ENCODE measurements around the gene CSKMT. TPM values are rescaled to one million over a fixed set of nuclear protein-coding genes. Genes with fewer than 3 reads are reported as not detected.
A peak's percentile ranks its signal among the peaks of the same experiment; 100 is the strongest.

The CSKMT gene
- polyA plus RNA-seq, 1 donor (not counting 4 experiments of a cell fraction or from before 2014, with no cell fraction given), result 4.5 TPM

DNA sequence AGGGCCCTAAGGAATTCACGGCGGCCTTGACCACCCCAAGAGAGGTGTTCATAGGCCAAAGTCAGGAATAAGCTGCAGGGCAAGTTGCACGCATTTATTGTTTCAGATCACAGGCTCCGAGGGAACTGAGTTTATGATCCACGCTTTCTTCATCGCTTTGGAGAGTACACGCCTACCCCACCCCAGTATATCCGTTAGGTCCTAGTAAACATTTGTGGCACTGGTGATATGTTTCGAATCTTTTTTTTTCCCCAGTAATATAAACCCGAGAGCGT is 19.5 kb upstream of the CSKMT start:
- TF ChIP-seq, protein P1, sequence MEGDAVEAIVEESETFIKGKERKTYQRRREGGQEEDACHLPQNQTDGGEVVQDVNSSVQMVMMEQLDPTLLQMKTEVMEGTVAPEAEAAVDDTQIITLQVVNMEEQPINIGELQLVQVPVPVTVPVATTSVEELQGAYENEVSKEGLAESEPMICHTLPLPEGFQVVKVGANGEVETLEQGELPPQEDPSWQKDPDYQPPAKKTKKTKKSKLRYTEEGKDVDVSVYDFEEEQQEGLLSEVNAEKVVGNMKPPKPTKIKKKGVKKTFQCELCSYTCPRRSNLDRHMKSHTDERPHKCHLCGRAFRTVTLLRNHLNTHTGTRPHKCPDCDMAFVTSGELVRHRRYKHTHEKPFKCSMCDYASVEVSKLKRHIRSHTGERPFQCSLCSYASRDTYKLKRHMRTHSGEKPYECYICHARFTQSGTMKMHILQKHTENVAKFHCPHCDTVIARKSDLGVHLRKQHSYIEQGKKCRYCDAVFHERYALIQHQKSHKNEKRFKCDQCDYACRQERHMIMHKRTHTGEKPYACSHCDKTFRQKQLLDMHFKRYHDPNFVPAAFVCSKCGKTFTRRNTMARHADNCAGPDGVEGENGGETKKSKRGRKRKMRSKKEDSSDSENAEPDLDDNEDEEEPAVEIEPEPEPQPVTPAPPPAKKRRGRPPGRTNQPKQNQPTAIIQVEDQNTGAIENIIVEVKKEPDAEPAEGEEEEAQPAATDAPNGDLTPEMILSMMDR (optimal IDR thresholded peaks at IDR 0.05 in 1 of 3, IDR thresholded peaks at IDR 0.05 in 1 of 3, conservative IDR thresholded peaks at IDR 0.05 in 1 of 3; ENCODE audit: extremely low read depth in 1 of 3, insufficient read depth in 2 of 3, low read length in 3 of 3), result no peak
- no peak for TF ChIP-seq EZH2 (IDR thresholded peaks at IDR 0.05; ENCODE audit: low read length)
- no peak for FAIRE-seq

GRCh38 chr11:62645946-62646824 is 18.9 kb upstream of the CSKMT start, which contains the start of gene GANAB:
TSS of gene GANAB (minus strand) at chr11:62646613. CDS start at chr11:62646599, 14 bp downstream.
- H3K4me2 ChIP-seq (ENCODE audit: control insufficient read depth, extremely low read depth, insufficient read depth, low read depth, low read length), result peak within 1 kb of the TSS; percentile 93
- FAIRE-seq (no peak), DNase-seq (ENCODE audit: low read depth, low spot score) (peak; percentile 77)
- H3K9ac ChIP-seq (ENCODE audit: control insufficient read depth, extremely low read depth, insufficient read depth, low read length), result peak within 1 kb of the TSS; percentile 89
- dilution Hi-C loops (cut with MboI; ENCODE audit: extremely low pct_ligation_motif_present, low sequenced_read_pairs), result no loop called here
- no peaks in the 10 kb centered on the region for H3K9me1 ChIP-seq (ENCODE audit: control insufficient read depth, extremely low read depth, insufficient read depth, low read length)
- no peaks in the 10 kb centered on the region for H4K20me1 ChIP-seq (ENCODE audit: control insufficient read depth, extremely low read depth, insufficient read depth, low read length)
- H2AFZ ChIP-seq (ENCODE audit: control insufficient read depth, low read length), result peak within 1 kb of the TSS; percentile 69
- H3K4me1 ChIP-seq (ENCODE audit: control insufficient read depth, extremely low read depth, insufficient read depth, low read length), result peaks cover 15% of the 10 kb centered on the region
- TF ChIP-seq, protein P1 (optimal IDR thresholded peaks at IDR 0.05 in 1 of 3, IDR thresholded peaks at IDR 0.05 in 1 of 3, conservative IDR thresholded peaks at IDR 0.05 in 1 of 3; ENCODE audit: extremely low read depth in 1 of 3, insufficient read depth in 2 of 3, low read length in 3 of 3), result no peak
- TF ChIP-seq EZH2 (IDR thresholded peaks at IDR 0.05; ENCODE audit: low read length), result no peak
- H3K36me3 ChIP-seq (ENCODE audit: control insufficient read depth in 2 of 2, extremely low read depth in 1 of 2, insufficient read depth in 2 of 2, low read length in 2 of 2), result peaks cover 16 to 21% of the 10 kb centered on the region in 2 experiments
- H3K9me3 ChIP-seq (ENCODE audit: control insufficient read depth, low read depth, low read length), result no peaks in the 10 kb centered on the region
- H3K79me2 ChIP-seq (ENCODE audit: control insufficient read depth, insufficient read depth, low read length), result peaks cover 52% of the 10 kb centered on the region
- H3K27me3 ChIP-seq (ENCODE audit: control insufficient read depth, extremely low read depth, insufficient read depth, low read length), result no peaks in the 10 kb centered on the region
- peak within 1 kb of the TSS; percentile 87 to 90 (median 88) for H3K4me3 ChIP-seq (ENCODE audit: control insufficient read depth in 2 of 3, extremely low read depth in 1 of 3, insufficient read depth in 2 of 3, low read depth in 1 of 3, low read length in 3 of 3)
- H3K27ac ChIP-seq (ENCODE audit: control insufficient read depth, insufficient read depth, low read length), result peak within 1 kb of the TSS; percentile 88

More for the DNA sequence above, 19.5 kb upstream of the CSKMT start:
- peak overlapping the region; percentile 87 to 90 (median 88) for H3K4me3 ChIP-seq (ENCODE audit: control insufficient read depth in 2 of 3, extremely low read depth in 1 of 3, insufficient read depth in 2 of 3, low read depth in 1 of 3, low read length in 3 of 3)
- H3K27ac ChIP-seq (ENCODE audit: control insufficient read depth, insufficient read depth, low read length), result peak overlapping the region; percentile 88
- peak overlapping the region; percentile 93 for H3K4me2 ChIP-seq (ENCODE audit: control insufficient read depth, extremely low read depth, insufficient read depth, low read depth, low read length)
- DNase-seq (ENCODE audit: low read depth, low spot score), result no peak
- no peaks in the 10 kb centered on the region for H3K27me3 ChIP-seq (ENCODE audit: control insufficient read depth, extremely low read depth, insufficient read depth, low read length)
- H3K4me1 ChIP-seq (ENCODE audit: control insufficient read depth, extremely low read depth, insufficient read depth, low read length), result peaks cover 15% of the 10 kb centered on the region
- H3K79me2 ChIP-seq (ENCODE audit: control insufficient read depth, insufficient read depth, low read length), result peaks cover 52% of the 10 kb centered on the region
- no peaks in the 10 kb centered on the region for H4K20me1 ChIP-seq (ENCODE audit: control insufficient read depth, extremely low read depth, insufficient read depth, low read length)
- dilution Hi-C loops (cut with MboI; ENCODE audit: extremely low pct_ligation_motif_present, low sequenced_read_pairs), result no loop called here
- peak overlapping the region; percentile 60 for H2AFZ ChIP-seq (ENCODE audit: control insufficient read depth, low read length)
- no peaks in the 10 kb centered on the region for H3K9me1 ChIP-seq (ENCODE audit: control insufficient read depth, extremely low read depth, insufficient read depth, low read length)
- no peaks in the 10 kb centered on the region for H3K9me3 ChIP-seq (ENCODE audit: control insufficient read depth, low read depth, low read length)
- peaks cover 16 to 21% of the 10 kb centered on the region in 2 experiments for H3K36me3 ChIP-seq (ENCODE audit: control insufficient read depth in 2 of 2, extremely low read depth in 1 of 2, insufficient read depth in 2 of 2, low read length in 2 of 2)
- peak overlapping the region; percentile 89 for H3K9ac ChIP-seq (ENCODE audit: control insufficient read depth, extremely low read depth, insufficient read depth, low read length)

Measured in keratinocyte (primary cell).